Osteoblast (primary cell): ENCODE data around the gene ULK4. TPM values are rescaled to one million over a fixed set of nuclear protein-coding genes. Genes with fewer than 3 reads are reported as not detected.

Source experiments
- DNase-seq: peaks from one replicate; pipeline ENCODE4 v3.0.0; 2011; ENCODE audit warnings: low spot score, mixed read lengths; ENCODE audit not compliant: insufficient read length; ENCODE audit errors: missing footprints
- H2AFZ ChIP-seq: 2 replicates; pipeline ENCODE4 v1.6.0; 2011; ENCODE audit warnings: mild to moderate bottlenecking, low read length
- H3K27ac ChIP-seq: 2 replicates; pipeline ENCODE4 v1.5.1; 2011; ENCODE audit warnings: mild to moderate bottlenecking, low read depth, low read length, moderate library complexity
- H3K27me3 ChIP-seq: 2 replicates; pipeline ENCODE4 v1.6.0; 2012; ENCODE audit warnings: mild to moderate bottlenecking, control low read depth, inconsistent platforms, low read length, moderate library complexity; ENCODE audit not compliant: insufficient read depth
- H3K36me3 ChIP-seq: 2 replicates; pipeline ENCODE4 v1.5.1; 2011; ENCODE audit warnings: mild to moderate bottlenecking, low read length, control low read depth, moderate library complexity; ENCODE audit not compliant: insufficient read depth
- H3K4me1 ChIP-seq: 2 replicates; pipeline ENCODE4 v1.5.1; 2011; ENCODE audit warnings: mild to moderate bottlenecking, low read length, control low read depth, moderate library complexity; ENCODE audit not compliant: insufficient read depth
- H3K4me2 ChIP-seq: 2 replicates; pipeline ENCODE4 v1.6.0; 2011; ENCODE audit warnings: mild to moderate bottlenecking, low read length; ENCODE audit not compliant: insufficient read depth
- H3K4me3 ChIP-seq: fragments of 200-600 bp; sonication (generic); 3 replicates; pipeline ENCODE4 v1.5.1; 2012; ENCODE audit warnings: mild to moderate bottlenecking, low read length, inconsistent platforms; ENCODE audit not compliant: insufficient read depth
- H3K79me2 ChIP-seq: 2 replicates; pipeline ENCODE4 v1.6.0; 2012; ENCODE audit warnings: mild to moderate bottlenecking, low read length, control low read depth, inconsistent platforms; ENCODE audit not compliant: insufficient read depth
- H3K9me3 ChIP-seq: 2 replicates; pipeline ENCODE4 v1.5.1; 2011; ENCODE audit warnings: low read depth, low read length, control low read depth
- H4K20me1 ChIP-seq: 2 replicates; pipeline ENCODE4 v1.6.0; 2012; ENCODE audit warnings: mild to moderate bottlenecking, low read length, control low read depth; ENCODE audit not compliant: insufficient read depth
- CTCF ChIP-seq: IDR thresholded peaks from 2 replicates; pipeline ENCODE4 v1.5.1; 2011; ENCODE audit warnings: mild to moderate bottlenecking, low read depth, low read length, moderate library complexity; ENCODE audit errors: extremely low read depth
- total RNA-seq: library from RNA; depleted of rRNA; stranded (reverse); fragments of >200 nt; gene quantifications from 2 replicates; pipeline ENCODE4 v1.2.3, GENCODE V29; 2012

Gene ULK4
- total RNA-seq, 1 donor, result 20.6 TPM

GRCh38 chr3:41297750-41298149, 664.2 kb downstream of the ULK4 start:
- Histone ChIP-seq H3K27ac (no peak overlapping the region), H3K27me3 (no peaks in the 10 kb centered on the region), H4K20me1 (no peaks in the 10 kb centered on the region), H2AFZ (no peak overlapping the region), H3K4me1 (no peaks in the 10 kb centered on the region), H3K36me3 (no peaks in the 10 kb centered on the region), H3K4me2 (no peak overlapping the region), H3K4me3 (no peak overlapping the region), H3K9me3 (no peaks in the 10 kb centered on the region), H3K79me2 (no peaks in the 10 kb centered on the region)
- no peak for DNase-seq
- no peak for TF ChIP-seq CTCF

- Histone ChIP-seq H3K27ac (no peak overlapping the region), H3K4me2 (no peak overlapping the region), H3K27me3 (no peaks in the 10 kb centered on the region), H3K4me1 (no peaks in the 10 kb centered on the region), H2AFZ (no peak overlapping the region), H4K20me1 (no peaks in the 10 kb centered on the region), H3K9me3 (no peaks in the 10 kb centered on the region), H3K79me2 (no peaks in the 10 kb centered on the region), H3K36me3 (no peaks in the 10 kb centered on the region), H3K4me3 (no peak overlapping the region)
- no peak for TF ChIP-seq CTCF
- no peak for DNase-seq
These were observed 665.3 kb downstream of the ULK4 start for GRCh38 chr3:41296556-41296955.

GRCh38 chr3:41295740-41296139, 666.2 kb downstream of the ULK4 start:
- H3K27ac ChIP-seq, result no peak overlapping the region
- DNase-seq, result no peak
- no peaks in the 10 kb centered on the region for H3K9me3 ChIP-seq
- no peaks in the 10 kb centered on the region for H3K4me1 ChIP-seq
- H4K20me1 ChIP-seq, result no peaks in the 10 kb centered on the region
- no peaks in the 10 kb centered on the region for H3K27me3 ChIP-seq
- H3K4me3 ChIP-seq, result no peak overlapping the region
- H3K36me3 ChIP-seq, result no peaks in the 10 kb centered on the region
- H3K79me2 ChIP-seq, result no peaks in the 10 kb centered on the region
- H2AFZ ChIP-seq, result no peak overlapping the region
- no peak for TF ChIP-seq CTCF
- H3K4me2 ChIP-seq, result no peak overlapping the region

DNA sequence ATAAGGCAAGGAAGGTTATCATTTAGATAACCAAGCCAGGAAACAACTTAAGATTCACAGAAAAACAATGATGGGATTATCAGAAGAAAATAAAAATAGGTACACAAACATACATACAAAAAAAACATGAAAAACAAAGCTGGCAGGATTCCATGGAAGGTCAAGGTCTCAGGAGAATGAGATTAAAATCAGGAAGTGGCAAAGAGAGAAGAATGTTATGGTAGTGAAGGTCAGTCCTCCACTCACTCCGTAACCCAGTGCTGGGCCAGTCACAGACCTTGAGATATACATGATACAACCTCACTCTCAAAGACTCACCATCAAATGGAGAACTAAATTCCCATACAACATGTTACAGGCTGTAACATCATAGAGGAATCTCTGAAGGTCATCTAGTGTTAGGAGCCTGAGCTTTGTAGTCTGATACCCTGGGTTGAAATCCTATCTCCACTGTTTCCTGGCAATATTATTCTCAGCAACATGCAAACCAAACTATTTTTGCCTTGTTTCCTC, 668.7 kb downstream of the ULK4 start:
- Histone ChIP-seq H3K36me3 (no peaks in the 10 kb centered on the region), H4K20me1 (no peaks in the 10 kb centered on the region), H3K4me3 (no peak overlapping the region), H3K27me3 (no peaks in the 10 kb centered on the region), H3K4me2 (no peak overlapping the region), H2AFZ (no peak overlapping the region), H3K4me1 (no peaks in the 10 kb centered on the region), H3K27ac (no peak overlapping the region), H3K79me2 (no peaks in the 10 kb centered on the region), H3K9me3 (no peaks in the 10 kb centered on the region)
- no peak for DNase-seq
- TF ChIP-seq CTCF, result no peak
